Left lung (tissue), 10 donors: ENCODE data around the gene JPH4. TPM values are rescaled to one million over a fixed set of nuclear protein-coding genes. Genes with fewer than 3 reads are reported as not detected.

Source experiments
- ATAC-seq: fragments of 200-7000 bp; cut with Tn5 transposase; one replicate; pipeline ENCODE4 v1.9.1; 2020; ENCODE audit warnings: moderate library complexity
- DNase-seq, 4 donors: peaks; one replicate each; pipeline ENCODE4 v3.0.0-alpha.2; 2013 to 2020
- H3K27ac ChIP-seq, 2 donors: fragments of 200-600 bp; sonication (generic) in 1 of 2; one replicate each; pipeline versions ENCODE4 v1.5.0 to v1.8.0; 2020 to 2021
- H3K27me3 ChIP-seq, 2 donors: fragments of 200-600 bp; sonication (generic) in 1 of 2; one replicate each; pipeline versions ENCODE4 v1.5.0 to v1.8.0; 2020 to 2021
- H3K36me3 ChIP-seq, 2 donors: fragments of 200-600 bp; sonication (generic) in 1 of 2; one replicate each; pipeline versions ENCODE4 v1.5.0 to v1.8.0; 2020 to 2021
- H3K4me1 ChIP-seq, 2 donors: fragments of 200-600 bp; one replicate each; pipeline ENCODE4 v1.8.0; 2021
- H3K4me3 ChIP-seq, 2 donors: fragments of 200-600 bp; sonication (generic) in 1 of 2; one replicate each; pipeline versions ENCODE4 v1.5.0 to v1.8.0; 2020 to 2021; ENCODE audit warnings: mild to moderate bottlenecking in 1 of 2
- H3K9me3 ChIP-seq, 2 donors: fragments of 200-600 bp; sonication (generic) in 1 of 2; one replicate each; pipeline versions ENCODE4 v1.5.0 to v1.8.0; 2020 to 2021
- CTCF ChIP-seq, 2 donors: fragments of 200-600 bp; sonication (generic) in 1 of 2; IDR thresholded peaks; one replicate each; pipeline versions ENCODE4 v1.5.0 to v1.8.0; 2021; ENCODE audit warnings: antibody characterized with exemption in 2 of 2
- intact Hi-C, 2 donors: fragments of 100-400 bp; cut with DNase I; formaldehyde crosslinking; loops; one replicate each; pipeline versions ENCODE4 v1.11.2 to v1.14.2; 2022
- polyA plus RNA-seq, 6 donors: library from polyadenylated mRNA; unstranded; fragments of 120-200 nt; gene quantifications; one replicate each; pipeline ENCODE4 v1.2.1, GENCODE V29; 2013; ENCODE audit not compliant: insufficient read length in 6 of 6
- total RNA-seq, 2 donors: library from RNA; stranded (reverse); fragmentation: NEBNext Ultra II Directional; extraction: Animal tissue kit (Norgen Biotek cat#: 25700); gene quantifications; one replicate each; pipeline ENCODE4 v1.2.1, GENCODE V29; 2021
- donor health status: DM: no; HTN: yes; CAD: no.
- donor health status: DM: no; HTN: no; CAD: no.

Gene JPH4
- total and polyA plus RNA-seq, 8 donors, result 0.84 to 1.3 (median 1.0) TPM

- no peaks in the 10 kb centered on the region for H3K36me3 ChIP-seq
- H3K27ac ChIP-seq, result no peak overlapping the region
- ATAC-seq (no peak), DNase-seq (no peak)
- no peaks in the 10 kb centered on the region for H3K4me1 ChIP-seq
- peaks cover 2 to 46% of the 10 kb centered on the region in 2 donors for H3K27me3 ChIP-seq
- no peak for TF ChIP-seq CTCF (IDR thresholded peaks at IDR 0.05)
- no peaks in the 10 kb centered on the region for H3K9me3 ChIP-seq
- intact Hi-C loops, result no loop called here
- no peak overlapping the region for H3K4me3 ChIP-seq
These were observed 4.5 kb upstream of the JPH4 start for GRCh38 chr14:23582906-23583760.

GRCh38 chr14:23580948-23581281 lies 2.3 kb upstream of the JPH4 start:
- Histone ChIP-seq H3K9me3 (no peaks in the 10 kb centered on the region), H3K36me3 (no peaks in the 10 kb centered on the region), H3K4me1 (peaks cover 8 to 18% of the 10 kb centered on the region in 2 donors), H3K4me3 (no peak overlapping the region), H3K27me3 (peaks cover 23 to 68% of the 10 kb centered on the region in 2 donors), H3K27ac (no peak overlapping the region)
- intact Hi-C loops, result no loop called here
- ATAC-seq (no peak), DNase-seq (peak in 1 of 4 donors; percentile 63)
- TF ChIP-seq CTCF (IDR thresholded peaks at IDR 0.05), result no peak

- H3K27me3 ChIP-seq, result peaks cover 28 to 74% of the 10 kb centered on the region in 2 donors
These were observed 1.7 kb upstream of the JPH4 start for GRCh38 chr14:23580152-23580926.

GRCh38 chr14:23579739-23580138 lies 1.1 kb upstream of the JPH4 start:
- H3K27ac ChIP-seq, result no peak overlapping the region
- no peaks in the 10 kb centered on the region for H3K9me3 ChIP-seq
- ATAC-seq (no peak), DNase-seq (no peak)
- peaks cover 34 to 80% of the 10 kb centered on the region in 2 donors for H3K27me3 ChIP-seq
- intact Hi-C loops, result no loop called here
- no peaks in the 10 kb centered on the region for H3K36me3 ChIP-seq
- TF ChIP-seq CTCF (IDR thresholded peaks at IDR 0.05), result no peak
- H3K4me3 ChIP-seq, result no peak overlapping the region
- H3K4me1 ChIP-seq, result peaks cover 8 to 20% of the 10 kb centered on the region in 2 donors

More at GRCh38 chr14:23580152-23580926, 1.7 kb upstream of the JPH4 start:
- H3K4me1 ChIP-seq, result peaks cover 8 to 20% of the 10 kb centered on the region in 2 donors
- no peak overlapping the region for H3K27ac ChIP-seq
- no peaks in the 10 kb centered on the region for H3K9me3 ChIP-seq
- DNase-seq, result peak in 1 of 4 donors; percentile 60
- no peak overlapping the region for H3K4me3 ChIP-seq
- intact Hi-C loops, result no loop called here
- TF ChIP-seq CTCF (IDR thresholded peaks at IDR 0.05), result no peak
- no peaks in the 10 kb centered on the region for H3K36me3 ChIP-seq
- no peak for ATAC-seq

- no peak for TF ChIP-seq CTCF (IDR thresholded peaks at IDR 0.05)
- H3K27ac ChIP-seq, result no peak overlapping the region
- H3K4me3 ChIP-seq, result no peak overlapping the region
- ATAC-seq, result no peak
- no peaks in the 10 kb centered on the region for H3K9me3 ChIP-seq
- peaks cover 8 to 20% of the 10 kb centered on the region in 2 donors for H3K4me1 ChIP-seq
- no peaks in the 10 kb centered on the region for H3K36me3 ChIP-seq
- DNase-seq, result no peak
- intact Hi-C loops, result no loop called here
- peaks cover 36 to 85% of the 10 kb centered on the region in 2 donors for H3K27me3 ChIP-seq
These were observed 681 bp upstream of the JPH4 start for GRCh38 chr14:23579311-23579630.
